ENCODE data around the gene STRN.

Gene STRN

DNA sequence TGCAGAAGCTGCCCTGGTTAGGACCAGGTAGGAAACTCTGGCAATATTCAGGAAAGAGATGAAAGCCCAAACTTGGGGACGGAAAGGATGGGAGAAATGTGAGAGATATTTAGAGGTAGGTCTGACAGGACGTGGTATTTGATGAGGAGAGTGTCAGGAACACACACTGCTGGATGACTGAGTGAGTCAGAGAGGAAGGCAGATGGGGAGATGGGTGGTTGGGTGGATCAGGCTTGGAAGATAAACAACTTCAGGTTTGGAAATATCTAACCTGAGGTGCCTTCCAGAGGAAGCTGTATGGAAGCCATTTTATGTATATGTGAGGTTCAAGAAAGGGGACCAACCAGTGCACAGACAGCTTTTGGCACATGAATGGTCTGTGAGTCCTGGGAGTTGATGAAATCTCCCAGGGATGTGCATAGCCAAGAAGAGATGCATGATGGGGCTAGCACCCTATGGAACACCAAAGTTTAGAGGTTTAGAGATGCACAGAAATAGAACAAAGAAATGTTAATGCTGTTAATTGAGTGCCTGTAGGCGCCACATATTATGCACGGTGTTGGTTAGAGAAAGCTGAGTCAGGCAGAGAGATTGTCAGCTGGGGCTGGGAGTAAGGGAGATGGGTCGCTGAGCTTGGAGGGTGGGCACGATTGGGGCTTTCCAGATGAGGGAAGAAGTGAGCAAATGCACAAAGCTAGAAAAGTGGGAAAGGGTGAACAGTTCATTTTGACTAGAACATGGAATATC lies 168.8 kb downstream of the STRN start:
- no peak for DNase-seq (ENCODE audit: low read depth in 2 of 2)
